GM18517 (cell line): ENCODE measurements around the gene PTPRG.
"Not testable (repeated sequence)": the region's sequence is repeated elsewhere in the genome, so short reads cannot be mapped to it uniquely, and the experiment has no call there.

Source experiments
- ATAC-seq: cut with Tn5 transposase; IDR thresholded peaks from one replicate; pipeline ENCODE4 v1.9.1; 2021; ENCODE audit warnings: mild to moderate bottlenecking, moderate library complexity; ENCODE audit not compliant: unreplicated experiment

PTPRG gene

GRCh38 chr3:61715886-61716527 is 154.6 kb downstream of the PTPRG start:
- no peak for ATAC-seq

GRCh38 chr3:61716693-61717092 is 155.3 kb downstream of the PTPRG start:
- ATAC-seq: not testable (repeated sequence)

- ATAC-seq: no peak
Observed at GRCh38 chr3:61718565-61718964, 157.2 kb downstream of the PTPRG start.

- no peak for ATAC-seq
Observed at GRCh38 chr3:61719278-61719977, 158.1 kb downstream of the PTPRG start.

GRCh38 chr3:61723038-61723437 is 161.7 kb downstream of the PTPRG start:
- ATAC-seq: no peak

GRCh38 chr3:61724183-61724582 is 162.8 kb downstream of the PTPRG start:
- ATAC-seq: no peak

- no peak for ATAC-seq
Observed at GRCh38 chr3:61724801-61725200, 163.4 kb downstream of the PTPRG start.

- ATAC-seq: no peak
Observed at GRCh38 chr3:61725851-61726333, 164.5 kb downstream of the PTPRG start.

GRCh38 chr3:61727435-61727834 is 166.1 kb downstream of the PTPRG start:
- ATAC-seq: no peak

GRCh38 chr3:61729038-61729634 is 167.8 kb downstream of the PTPRG start:
- no peak for ATAC-seq

GRCh38 chr3:61730056-61730455 is 168.7 kb downstream of the PTPRG start:
- ATAC-seq: no peak

GRCh38 chr3:61730577-61731231 is 169.3 kb downstream of the PTPRG start:
- no peak for ATAC-seq

GRCh38 chr3:61733000-61733399 is 171.6 kb downstream of the PTPRG start:
- ATAC-seq: no peak

- no peak for ATAC-seq
Observed at GRCh38 chr3:61733876-61734275, 172.5 kb downstream of the PTPRG start.

- ATAC-seq: no peak
Observed at GRCh38 chr3:61734749-61735686, 173.6 kb downstream of the PTPRG start.

- ATAC-seq: no peak
Observed at GRCh38 chr3:61736506-61736905, 175.1 kb downstream of the PTPRG start.

- no peak for ATAC-seq
Observed at GRCh38 chr3:61739640-61740039, 178.3 kb downstream of the PTPRG start.

GRCh38 chr3:61740494-61740893 is 179.1 kb downstream of the PTPRG start:
- ATAC-seq: no peak

GRCh38 chr3:61741551-61741950 is 180.2 kb downstream of the PTPRG start:
- ATAC-seq: no peak

- no peak for ATAC-seq
Observed at GRCh38 chr3:61742006-61742405, 180.6 kb downstream of the PTPRG start.
